KMS-11 (cell line): ENCODE results near the gene ZNF669.
A peak's percentile ranks its signal among the peaks of the same experiment; 100 is the strongest.

Source experiments
- H2AFZ ChIP-seq: fragments of 200-600 bp; sonication (generic); 2 replicates; pipeline ENCODE4 v1.6.1; 2016; ENCODE audit warnings: antibody characterized with exemption, mixed run types, low read depth
- H3K27ac ChIP-seq: fragments of 200-600 bp; sonication (generic); 2 replicates; pipeline ENCODE4 v1.6.1; 2016; ENCODE audit warnings: mild to moderate bottlenecking, mixed run types
- H3K27me3 ChIP-seq: fragments of 200-600 bp; sonication (generic); 2 replicates; pipeline ENCODE4 v1.6.1; 2017; ENCODE audit warnings: mild to moderate bottlenecking, low read depth, mixed run types, moderate library complexity; ENCODE audit not compliant: insufficient read depth
- H3K36me3 ChIP-seq: fragments of 200-600 bp; sonication (generic); 2 replicates; pipeline ENCODE4 v1.6.1; 2017; ENCODE audit warnings: mild to moderate bottlenecking, mixed run types; ENCODE audit not compliant: insufficient read depth
- H3K4me1 ChIP-seq: fragments of 200-600 bp; sonication (generic); 2 replicates; pipeline ENCODE4 v1.6.1; 2016; ENCODE audit warnings: mild to moderate bottlenecking, low read depth, mixed run types; ENCODE audit not compliant: poor library complexity, severe bottlenecking
- H3K4me2 ChIP-seq: fragments of 200-600 bp; sonication (generic); 2 replicates; pipeline ENCODE4 v1.7.0; 2016; ENCODE audit warnings: mild to moderate bottlenecking, mixed run types
- H3K4me3 ChIP-seq: fragments of 200-600 bp; sonication (generic); IDR thresholded peaks from 2 replicates; pipeline ENCODE4 v1.6.1; 2017; ENCODE audit warnings: low read depth, low read length, mixed read lengths; ENCODE audit not compliant: insufficient read depth
- H3K79me2 ChIP-seq: fragments of 200-600 bp; sonication (generic); 2 replicates; pipeline ENCODE4 v1.6.1; 2016; ENCODE audit warnings: low read depth, mixed run types; ENCODE audit not compliant: insufficient read depth
- H3K9ac ChIP-seq: fragments of 200-600 bp; sonication (generic); 2 replicates; pipeline ENCODE4 v1.6.1; 2016; ENCODE audit warnings: mild to moderate bottlenecking, mixed run types
- H4K20me1 ChIP-seq: fragments of 200-600 bp; sonication (generic); 2 replicates; pipeline ENCODE4 v1.6.1; 2016; ENCODE audit warnings: mild to moderate bottlenecking, mixed run types; ENCODE audit not compliant: insufficient read depth
- TF ChIP-seq, protein P1 (sequence below): fragments of 200-600 bp; sonication (generic); conservative IDR thresholded peaks from 2 replicates; pipeline ENCODE4 v1.6.1; 2017; ENCODE audit warnings: low read depth, mild to moderate bottlenecking, antibody characterized with exemption, low read length, moderate library complexity, mixed read lengths

The ZNF669 gene

GRCh38 chr1:247077213-247077612, 26.9 kb downstream of the ZNF669 start:
- Histone ChIP-seq H3K4me3 (no peak overlapping the region), H3K4me1 (peaks cover 7% of the 10 kb centered on the region), H3K27me3 (no peaks in the 10 kb centered on the region), H3K27ac (no peak overlapping the region), H3K9ac (no peak overlapping the region), H2AFZ (no peak overlapping the region), H3K36me3 (no peaks in the 10 kb centered on the region; the same call in 1 of the 2 replicates), H4K20me1 (no peaks in the 10 kb centered on the region), H3K79me2 (peaks cover 36% of the 10 kb centered on the region), H3K4me2 (peak overlapping the region; percentile 72)
- TF ChIP-seq, protein P1, sequence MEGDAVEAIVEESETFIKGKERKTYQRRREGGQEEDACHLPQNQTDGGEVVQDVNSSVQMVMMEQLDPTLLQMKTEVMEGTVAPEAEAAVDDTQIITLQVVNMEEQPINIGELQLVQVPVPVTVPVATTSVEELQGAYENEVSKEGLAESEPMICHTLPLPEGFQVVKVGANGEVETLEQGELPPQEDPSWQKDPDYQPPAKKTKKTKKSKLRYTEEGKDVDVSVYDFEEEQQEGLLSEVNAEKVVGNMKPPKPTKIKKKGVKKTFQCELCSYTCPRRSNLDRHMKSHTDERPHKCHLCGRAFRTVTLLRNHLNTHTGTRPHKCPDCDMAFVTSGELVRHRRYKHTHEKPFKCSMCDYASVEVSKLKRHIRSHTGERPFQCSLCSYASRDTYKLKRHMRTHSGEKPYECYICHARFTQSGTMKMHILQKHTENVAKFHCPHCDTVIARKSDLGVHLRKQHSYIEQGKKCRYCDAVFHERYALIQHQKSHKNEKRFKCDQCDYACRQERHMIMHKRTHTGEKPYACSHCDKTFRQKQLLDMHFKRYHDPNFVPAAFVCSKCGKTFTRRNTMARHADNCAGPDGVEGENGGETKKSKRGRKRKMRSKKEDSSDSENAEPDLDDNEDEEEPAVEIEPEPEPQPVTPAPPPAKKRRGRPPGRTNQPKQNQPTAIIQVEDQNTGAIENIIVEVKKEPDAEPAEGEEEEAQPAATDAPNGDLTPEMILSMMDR = no peak

DNA sequence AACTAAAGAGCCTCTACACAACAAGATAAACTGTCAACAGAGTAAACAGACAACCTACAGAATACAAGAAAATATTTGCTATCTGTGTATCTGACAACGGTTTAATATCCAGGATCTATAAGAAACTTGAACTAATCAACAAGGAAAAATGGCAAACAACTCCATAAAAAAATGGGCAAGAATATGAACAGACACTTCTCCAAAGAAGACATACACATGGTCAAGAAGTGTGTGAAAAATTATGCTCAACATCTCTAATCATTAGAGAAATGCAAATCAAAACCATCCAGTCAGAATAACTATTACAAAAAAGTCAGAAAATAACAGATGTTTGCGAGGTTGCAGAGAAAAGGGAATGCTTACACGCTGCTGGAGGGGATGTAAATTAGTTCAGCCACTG, 33.5 kb downstream of the ZNF669 start:
- no peaks in the 10 kb centered on the region for H3K27me3 ChIP-seq
- H3K27ac ChIP-seq = no peak overlapping the region
- H2AFZ ChIP-seq = no peak overlapping the region
- no peaks in the 10 kb centered on the region for H3K4me1 ChIP-seq
- no peaks in the 10 kb centered on the region; the same call in 1 of the 2 replicates for H3K36me3 ChIP-seq
- H3K4me3 ChIP-seq = no peak overlapping the region
- H3K9ac ChIP-seq = no peak overlapping the region
- peaks cover 68% of the 10 kb centered on the region for H3K79me2 ChIP-seq
- no peak overlapping the region for H3K4me2 ChIP-seq
- TF ChIP-seq, protein P1 = no peak
- no peaks in the 10 kb centered on the region for H4K20me1 ChIP-seq

DNA sequence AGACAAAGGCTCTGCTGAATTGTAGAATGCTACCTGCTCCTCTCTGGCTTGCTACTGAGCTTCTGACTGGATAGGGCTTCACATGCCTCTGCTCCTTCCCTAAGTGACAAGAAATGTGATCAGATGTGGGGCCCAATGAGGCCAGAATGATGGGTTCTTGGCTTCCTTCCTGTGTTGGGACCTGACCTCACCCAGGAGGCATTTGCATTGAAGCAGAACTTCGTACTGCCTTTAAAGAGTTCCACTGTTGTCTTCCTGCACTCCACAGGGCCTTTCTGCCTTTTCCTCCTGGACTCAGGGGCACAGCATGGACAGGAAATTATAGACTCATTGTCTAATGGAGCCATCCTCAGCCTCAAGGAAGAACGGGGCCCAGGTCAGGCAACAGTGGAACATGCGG, 39.9 kb downstream of the ZNF669 start:
- Histone ChIP-seq H3K4me2 (no peak overlapping the region), H4K20me1 (no peaks in the 10 kb centered on the region), H3K36me3 (no peaks in the 10 kb centered on the region), H3K27ac (no peak overlapping the region), H3K79me2 (peaks cover 53% of the 10 kb centered on the region; the same call in 1 of the 2 replicates), H3K9ac (no peak overlapping the region), H3K4me3 (no peak overlapping the region), H2AFZ (no peak overlapping the region), H3K27me3 (no peaks in the 10 kb centered on the region), H3K4me1 (peaks cover 4% of the 10 kb centered on the region)
- TF ChIP-seq, protein P1 = no peak

- Histone ChIP-seq H3K79me2 (peaks cover 52% of the 10 kb centered on the region; the same call in 1 of the 2 replicates), H3K4me1 (peaks cover 4% of the 10 kb centered on the region), H3K36me3 (no peaks in the 10 kb centered on the region), H3K4me3 (no peak overlapping the region), H3K4me2 (no peak overlapping the region), H3K27me3 (no peaks in the 10 kb centered on the region), H4K20me1 (no peaks in the 10 kb centered on the region), H3K27ac (no peak overlapping the region), H3K9ac (no peak overlapping the region), H2AFZ (no peak overlapping the region)
- TF ChIP-seq, protein P1 = no peak
These were observed 43.4 kb downstream of the ZNF669 start for GRCh38 chr1:247060771-247061170.
